GM19099 (cell line): Measurements from ENCODE around the gene MICAL2.

ENCODE experiments used
- POLR2A ChIP-seq: IDR thresholded peaks from 3 replicates; pipeline ENCODE4 v1.6.1; 2011; ENCODE audit warnings: low read depth; ENCODE audit not compliant: insufficient read length; ENCODE audit errors: extremely low read depth

MICAL2 gene

GRCh38 chr11:12103411-12104225 is 6.8 kb upstream of the MICAL2 start:
- TF ChIP-seq POLR2A = no peak

- TF ChIP-seq POLR2A = no peak
These were observed 4.9 kb upstream of the MICAL2 start for GRCh38 chr11:12105471-12105870.

GRCh38 chr11:12106101-12106500 is 4.3 kb upstream of the MICAL2 start:
- TF ChIP-seq POLR2A = no peak

DNA sequence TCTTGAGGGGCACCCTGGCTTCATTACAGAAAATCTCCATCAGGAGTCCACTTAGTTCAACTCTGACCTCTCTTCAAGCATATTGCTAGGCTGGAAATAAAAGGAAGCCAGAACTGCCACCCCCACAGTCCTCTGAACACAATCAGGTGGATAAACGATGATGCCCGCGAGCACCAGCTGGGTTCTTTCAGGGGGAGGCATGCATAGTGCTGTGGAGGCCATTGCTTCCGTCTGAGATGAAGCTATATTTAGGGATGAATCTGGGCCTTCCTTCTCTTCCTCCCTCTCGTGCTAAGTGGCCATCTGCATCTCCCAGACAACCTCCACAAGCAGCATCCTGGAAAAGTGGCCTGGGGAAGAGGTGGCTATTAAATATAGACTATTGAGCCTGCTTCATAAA is 3.9 kb upstream of the MICAL2 start:
- no peak for TF ChIP-seq POLR2A

DNA sequence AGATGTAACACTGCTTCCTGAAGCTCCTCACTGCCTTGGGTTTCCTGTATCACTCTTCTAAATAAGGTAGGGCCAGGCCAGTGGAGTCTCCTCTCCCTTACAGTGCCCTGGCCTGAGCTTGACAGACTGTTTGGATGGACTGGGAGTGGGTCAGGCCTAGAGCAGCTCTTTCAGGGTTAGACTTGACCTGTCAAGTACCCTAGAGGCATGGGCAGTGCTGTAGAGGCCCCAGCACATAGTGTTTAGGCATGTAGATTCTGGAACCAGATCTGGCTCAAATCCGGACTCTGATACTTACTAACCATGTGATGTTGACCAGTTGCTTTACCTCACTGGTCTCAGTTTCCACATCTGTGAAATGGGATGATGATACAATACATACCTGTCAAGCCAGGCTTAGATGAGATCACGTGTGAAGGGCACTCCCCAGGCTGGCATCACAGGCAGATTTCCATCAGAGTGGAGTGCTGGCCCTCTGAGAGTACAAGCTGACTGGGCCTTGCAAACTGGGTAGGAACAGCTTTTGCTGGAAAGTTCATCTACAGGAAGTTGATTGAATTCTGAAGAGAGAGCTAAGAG is 1.4 kb upstream of the MICAL2 start:
- TF ChIP-seq POLR2A = no peak

- TF ChIP-seq POLR2A = no peak
These were observed 696 bp upstream of the MICAL2 start for GRCh38 chr11:12109591-12110196.

- no peak for TF ChIP-seq POLR2A
These were observed 541 bp downstream of the MICAL2 start for GRCh38 chr11:12110714-12111548.

DNA sequence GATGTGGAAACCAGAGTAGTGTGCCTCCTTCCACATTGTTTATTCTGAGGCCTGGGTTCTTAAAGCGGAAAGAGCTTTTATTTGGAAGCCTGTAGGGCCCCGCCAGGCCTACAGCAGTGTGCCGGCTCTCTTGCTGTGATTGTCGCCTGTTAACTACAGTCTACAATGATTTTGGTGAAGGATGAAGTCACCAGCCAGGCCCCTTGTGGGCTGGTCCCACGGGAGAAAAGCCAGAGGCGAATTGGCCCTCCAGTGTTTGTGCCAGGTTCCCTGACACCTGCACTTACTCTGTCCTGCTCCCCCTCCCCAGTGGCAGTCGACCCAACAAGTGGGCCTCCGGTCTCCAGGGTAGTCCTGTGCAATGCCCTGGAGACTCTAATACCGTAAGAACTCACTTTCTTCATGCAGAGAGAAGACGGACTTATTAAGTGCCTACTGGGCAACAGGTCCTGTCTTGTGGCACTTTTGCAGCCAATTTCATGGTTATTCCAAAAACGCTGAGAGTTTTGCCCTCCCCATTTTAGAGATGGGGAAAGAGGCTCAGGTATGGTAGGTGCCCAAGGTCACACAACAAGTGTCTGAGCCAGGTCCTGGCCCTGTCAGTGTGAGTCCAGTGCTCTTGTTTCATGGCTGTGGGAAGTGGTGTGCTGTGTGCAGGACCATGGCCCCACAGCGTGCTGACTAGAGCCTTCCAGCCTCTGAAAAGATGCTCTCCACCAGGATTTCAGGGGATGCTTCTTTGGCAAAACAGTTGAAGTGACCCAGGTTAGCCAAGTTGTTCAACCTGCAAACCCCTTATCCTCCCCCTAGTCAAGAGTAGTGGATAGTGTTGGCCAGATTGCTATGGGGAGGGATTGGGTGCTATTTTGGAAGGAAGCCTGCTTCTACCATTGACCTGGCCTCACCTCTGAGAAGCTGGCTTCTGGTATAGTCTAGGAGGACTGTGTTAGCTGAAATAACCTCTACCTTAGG is 1.4 kb downstream of the MICAL2 start:
- TF ChIP-seq POLR2A = no peak

- TF ChIP-seq POLR2A = no peak
These were observed 2.4 kb downstream of the MICAL2 start for GRCh38 chr11:12112750-12113149.

DNA sequence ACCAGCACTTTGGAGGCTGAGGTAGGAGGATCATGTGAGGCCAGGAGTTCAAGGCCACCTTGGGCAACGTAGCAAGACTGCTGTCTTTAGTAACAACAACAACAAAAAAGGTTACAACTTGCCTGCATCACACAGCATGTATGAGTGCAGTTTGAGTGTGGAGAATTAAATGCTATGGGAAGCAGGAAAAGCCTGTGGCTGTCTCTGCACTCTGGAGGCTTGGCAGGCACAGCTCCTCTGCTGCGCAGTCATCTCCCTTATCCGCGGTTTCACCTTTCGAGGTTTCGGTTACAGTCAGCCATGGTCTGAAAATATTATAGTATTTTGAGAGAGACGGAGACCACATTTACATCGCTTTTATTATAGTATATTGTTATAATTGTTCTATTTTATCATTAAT is 2.9 kb downstream of the MICAL2 start:
- no peak for TF ChIP-seq POLR2A

GRCh38 chr11:12114193-12115033 is 4.0 kb downstream of the MICAL2 start:
- TF ChIP-seq POLR2A = no peak

- TF ChIP-seq POLR2A = no peak
These were observed 6.1 kb downstream of the MICAL2 start for GRCh38 chr11:12116425-12117032.

GRCh38 chr11:12117200-12117599 is 6.8 kb downstream of the MICAL2 start:
- no peak for TF ChIP-seq POLR2A
